Endothelial cell of umbilical vein (primary cell): ENCODE results near the gene AP2B1. TPM values are rescaled to one million over a fixed set of nuclear protein-coding genes. Genes with fewer than 3 reads are reported as not detected.

Experiments
- BruUV-seq: library from RNA; stranded (reverse); fragments of 400-500 nt; replicated peaks from 2 replicates; lab custom pipeline; 2021; lab: Mats Ljungman, UMichigan
- CTCF ChIA-PET: fragments of 300-600, 350-600 bp; sonication (Branson Sonifier 250); formaldehyde crosslinking; loops from one replicate; lab custom pipeline; 2021; ENCODE audit warnings: antibody characterized with exemption, inconsistent platforms; lab: Charles Lee
- POLR2A ChIA-PET: fragments of 300-600, 350-600 bp; sonication (Branson Sonifier 250); formaldehyde crosslinking; loops from one replicate; lab custom pipeline; 2021; ENCODE audit warnings: antibody characterized with exemption, inconsistent platforms; lab: Charles Lee
- DNase-seq: peaks from one replicate; pipeline ENCODE4 v3.0.0-alpha.2; 2011; ENCODE audit warnings: low read depth, low spot score
- FAIRE-seq: peaks from 2 replicates; lab custom pipeline; 2011; peaks lifted over from hg19 to GRCh38; lab: Jason Lieb, UNC
- H2AFZ ChIP-seq: 2 replicates; pipeline ENCODE4 v1.6.0; 2012; ENCODE audit warnings: low read depth, low read length, control low read depth, inconsistent platforms
- H3K27ac ChIP-seq: 2 replicates; pipeline ENCODE4 v1.5.1; 2011; ENCODE audit warnings: low read depth, mild to moderate bottlenecking, control low read depth, low read length, moderate library complexity; ENCODE audit not compliant: insufficient read depth
- H3K27me3 ChIP-seq, 2 experiments: 2 replicates each; pipeline versions ENCODE4 v1.6.0 to v1.6.1; 2011; ENCODE audit warnings: low read length in 2 of 2, mixed read lengths in 1 of 2; ENCODE audit not compliant: control insufficient read depth in 2 of 2, insufficient read depth in 2 of 2
- H3K36me3 ChIP-seq, 2 experiments: 2 replicates in 1 of 2; 3 replicates in 1 of 2; pipeline ENCODE4 v1.5.1; 2011; ENCODE audit warnings: low read length in 2 of 2, mild to moderate bottlenecking in 1 of 2, moderate library complexity in 1 of 2; ENCODE audit not compliant: control insufficient read depth in 2 of 2, insufficient read depth in 2 of 2; ENCODE audit errors: extremely low read depth in 1 of 2
- H3K4me1 ChIP-seq: 3 replicates; pipeline ENCODE4 v1.5.1; 2011; ENCODE audit warnings: mild to moderate bottlenecking, low read length; ENCODE audit not compliant: control insufficient read depth, insufficient read depth; ENCODE audit errors: extremely low read depth
- H3K4me2 ChIP-seq: 2 replicates; pipeline ENCODE4 v1.6.1; 2011; ENCODE audit warnings: low read length, control low read depth, mixed read lengths; ENCODE audit not compliant: insufficient read depth
- H3K4me3 ChIP-seq, 3 experiments: fragments of 200-600 bp in 1 of 3; sonication (generic), shearing (Covaris generic) in 1 of 3; replicated peaks in 1 of 3; 2 replicates each; pipeline ENCODE4 v1.5.1; 2011 to 2016; ENCODE audit warnings: control low read depth in 3 of 3, low read length in 3 of 3, mild to moderate bottlenecking in 2 of 3, inconsistent platforms in 1 of 3, low read depth in 1 of 3, moderate library complexity in 1 of 3; ENCODE audit not compliant: insufficient read depth in 1 of 3
- H3K79me2 ChIP-seq: 2 replicates; pipeline ENCODE4 v1.6.0; 2012; ENCODE audit warnings: low read length, inconsistent platforms; ENCODE audit not compliant: control insufficient read depth, insufficient read depth
- H3K9ac ChIP-seq: replicated peaks from 2 replicates; pipeline ENCODE3; 2011; ENCODE audit warnings: low read length, control low read depth; ENCODE audit not compliant: insufficient read depth; ENCODE audit errors: extremely low read depth
- H3K9me1 ChIP-seq: replicated peaks from 3 replicates; pipeline ENCODE4 v1.6.0; 2011; ENCODE audit warnings: mild to moderate bottlenecking, low read length; ENCODE audit not compliant: control insufficient read depth, insufficient read depth; ENCODE audit errors: extremely low read depth
- H3K9me3 ChIP-seq: replicated peaks from 2 replicates; pipeline ENCODE4 v1.5.1; 2012; ENCODE audit warnings: low read length, inconsistent platforms; ENCODE audit not compliant: control insufficient read depth, insufficient read depth
- H4K20me1 ChIP-seq: replicated peaks from 2 replicates; pipeline ENCODE3; 2011; ENCODE audit warnings: mild to moderate bottlenecking, low read length; ENCODE audit not compliant: control insufficient read depth, insufficient read depth; ENCODE audit errors: extremely low read depth
- EZH2 ChIP-seq: IDR thresholded peaks from 2 replicates; pipeline ENCODE4 v1.6.1; 2012; ENCODE audit warnings: borderline replicate concordance, low read depth, mild to moderate bottlenecking, moderate library complexity, low read length, inconsistent platforms; ENCODE audit not compliant: severe bottlenecking
- FOS ChIP-seq: IDR thresholded peaks from 2 replicates; pipeline ENCODE4 v1.6.1; 2011; ENCODE audit warnings: mild to moderate bottlenecking, low read length, moderate library complexity, borderline replicate concordance; ENCODE audit not compliant: insufficient read depth
- GATA2 ChIP-seq: IDR thresholded peaks from 2 replicates; pipeline ENCODE4 v1.7.0; 2011; ENCODE audit warnings: low read depth, mild to moderate bottlenecking, moderate library complexity, mixed read lengths, low read length; ENCODE audit not compliant: insufficient read length, insufficient read depth
- JUN ChIP-seq: IDR thresholded peaks from 2 replicates; pipeline ENCODE4 v1.6.1; 2011; ENCODE audit warnings: borderline replicate concordance, low read depth; ENCODE audit not compliant: insufficient read length, insufficient read depth
- MYC ChIP-seq: IDR thresholded peaks from one replicate; pipeline ENCODE4 v1.6.1; 2011; ENCODE audit warnings: mild to moderate bottlenecking, low read depth, low read length
- POLR2A ChIP-seq: IDR thresholded peaks from 2 replicates; pipeline ENCODE4 v1.6.1; 2012; ENCODE audit warnings: low read depth, mild to moderate bottlenecking, control low read depth, low read length
- POLR2AphosphoS5 ChIP-seq: IDR thresholded peaks from 2 replicates; pipeline ENCODE4 v1.6.1; 2012; ENCODE audit warnings: low read depth, mild to moderate bottlenecking, control low read depth, low read length, moderate library complexity; ENCODE audit not compliant: insufficient read depth
- dilution Hi-C: fragments of 300-500 bp; cut with MboI; formaldehyde crosslinking; loops from one replicate; pipeline ENCODE4 v1.15.0; 2019; ENCODE audit warnings: low sequenced_read_pairs; ENCODE audit not compliant: extremely low pct_ligation_motif_present
- intact Hi-C: fragments of 100-400 bp; cut with micrococcal nuclease; formaldehyde crosslinking; loops from one replicate; pipeline ENCODE4 v1.10.0; 2022
- polyA plus RNA-seq, 4 experiments: library from polyadenylated mRNA; depleted of rRNA in 3 of 4; stranded (reverse) in 3 of 4; unstranded in 1 of 4; fragments of >200 nt; gene quantifications; 2 replicates each; pipeline versions ENCODE4 v1.2.1 to v1.2.3, GENCODE V29; 2011 to 2012; ENCODE audit warnings: missing spikeins in 1 of 4
- total RNA-seq: library from RNA; stranded (reverse); gene quantifications from 2 replicates; pipeline ENCODE4 v1.2.3, GENCODE V29; 2021
- TF ChIP-seq, protein P1 (sequence below), 2 donors: IDR thresholded peaks; 1 replicate in 1 of 2; 2 replicates in 1 of 2; pipeline ENCODE4 v1.5.1; 2011; ENCODE audit warnings: low read length in 2 of 2, mild to moderate bottlenecking in 2 of 2, moderate library complexity in 2 of 2, control low read depth in 1 of 2, inconsistent platforms in 1 of 2, low read depth in 1 of 2; ENCODE audit not compliant: insufficient read depth in 1 of 2; ENCODE audit errors: extremely low read depth in 1 of 2

Gene AP2B1
- total and polyA plus RNA-seq, 2 donors (not counting 3 experiments of a cell fraction or from before 2014, with no cell fraction given), result 106 to 198 TPM

DNA sequence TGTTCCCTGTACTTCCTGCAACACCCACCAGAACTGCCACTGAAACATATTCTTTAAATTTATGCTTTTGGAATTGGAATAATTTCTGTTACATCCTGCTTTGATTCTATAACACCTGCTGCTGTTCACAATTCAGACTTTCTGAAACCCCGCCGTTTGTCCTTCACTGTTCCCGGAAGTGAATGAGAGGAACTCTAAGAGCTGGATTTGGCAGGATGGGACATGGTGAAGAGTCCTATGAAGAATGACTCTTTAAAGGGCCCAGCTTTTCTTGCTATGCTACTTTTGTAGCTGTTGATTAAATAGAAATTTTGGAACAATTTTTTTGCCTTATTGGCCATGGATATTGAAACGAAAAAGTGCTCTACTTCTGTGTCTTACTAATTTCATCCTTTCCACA lies 8.9 kb downstream of the AP2B1 start:
- BruUV-seq, result no TSS peak

More for the DNA sequence above, 8.9 kb downstream of the AP2B1 start:
- H3K27ac ChIP-seq, result no peak overlapping the region
- ChIA-PET CTCF (interaction anchor here (0.8 to 1.6 kb wide), 2 partner anchors 18 to 56 kb away, joined by 3 to 4 read pairs; no protein-coding TSS in a partner anchor), POLR2A (no interaction called here)
- no peaks in the 10 kb centered on the region for H3K9me3 ChIP-seq
- no peaks in the 10 kb centered on the region for H3K4me1 ChIP-seq
- no peak overlapping the region for H3K4me3 ChIP-seq
- peaks cover 22 to 27% of the 10 kb centered on the region in 2 experiments for H3K36me3 ChIP-seq
- H4K20me1 ChIP-seq, result peaks cover 2% of the 10 kb centered on the region
- dilution Hi-C loops, result no loop called here
- H3K4me2 ChIP-seq, result no peak overlapping the region
- H3K79me2 ChIP-seq, result peaks cover 69% of the 10 kb centered on the region
- no peak for FAIRE-seq
- H3K27me3 ChIP-seq, result no peaks in the 10 kb centered on the region
- no peaks in the 10 kb centered on the region for H3K9me1 ChIP-seq
- intact Hi-C loops, result no loop called here
- no peak for DNase-seq
- TF ChIP-seq POLR2A, result no peak
- no peak for TF ChIP-seq EZH2
- TF ChIP-seq, protein P1, sequence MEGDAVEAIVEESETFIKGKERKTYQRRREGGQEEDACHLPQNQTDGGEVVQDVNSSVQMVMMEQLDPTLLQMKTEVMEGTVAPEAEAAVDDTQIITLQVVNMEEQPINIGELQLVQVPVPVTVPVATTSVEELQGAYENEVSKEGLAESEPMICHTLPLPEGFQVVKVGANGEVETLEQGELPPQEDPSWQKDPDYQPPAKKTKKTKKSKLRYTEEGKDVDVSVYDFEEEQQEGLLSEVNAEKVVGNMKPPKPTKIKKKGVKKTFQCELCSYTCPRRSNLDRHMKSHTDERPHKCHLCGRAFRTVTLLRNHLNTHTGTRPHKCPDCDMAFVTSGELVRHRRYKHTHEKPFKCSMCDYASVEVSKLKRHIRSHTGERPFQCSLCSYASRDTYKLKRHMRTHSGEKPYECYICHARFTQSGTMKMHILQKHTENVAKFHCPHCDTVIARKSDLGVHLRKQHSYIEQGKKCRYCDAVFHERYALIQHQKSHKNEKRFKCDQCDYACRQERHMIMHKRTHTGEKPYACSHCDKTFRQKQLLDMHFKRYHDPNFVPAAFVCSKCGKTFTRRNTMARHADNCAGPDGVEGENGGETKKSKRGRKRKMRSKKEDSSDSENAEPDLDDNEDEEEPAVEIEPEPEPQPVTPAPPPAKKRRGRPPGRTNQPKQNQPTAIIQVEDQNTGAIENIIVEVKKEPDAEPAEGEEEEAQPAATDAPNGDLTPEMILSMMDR (IDR thresholded peaks at IDR 0.05; ENCODE audit: extremely low read depth in 1 of 2, insufficient read depth in 1 of 2, low read depth in 1 of 2, low read length in 2 of 2), result no peak
- TF ChIP-seq FOS, result no peak
- no peak for TF ChIP-seq JUN
- TF ChIP-seq MYC, result no peak
- TF ChIP-seq GATA2, result no peak
- no peak for TF ChIP-seq POLR2AphosphoS5
- no peak overlapping the region for H3K9ac ChIP-seq
- no peak overlapping the region for H2AFZ ChIP-seq
